K562 (cell line): Measurements from ENCODE around the gene HLA-B. TPM values are rescaled to one million over a fixed set of nuclear protein-coding genes. Genes with fewer than 3 reads are reported as not detected.

Experiments used
- CBFA2T2 ChIP-seq: fragments of 450-650 bp; conservative IDR thresholded peaks from 2 replicates; pipeline ENCODE4 v1.6.1; 2017; ENCODE audit warnings: mild to moderate bottlenecking
- CC2D1A ChIP-seq: fragments of 450-650 bp; IDR thresholded peaks from 2 replicates; pipeline ENCODE4 v1.6.1; 2017; ENCODE audit warnings: mild to moderate bottlenecking
- CREM ChIP-seq: IDR thresholded peaks from 2 replicates; pipeline ENCODE4 v1.6.1; 2014; ENCODE audit warnings: antibody characterized with exemption, low read depth
- CTCF ChIP-seq, 3 experiments: IDR thresholded peaks in 2 of 3; conservative IDR thresholded peaks in 1 of 3; 2 replicates each; pipeline ENCODE4 v1.5.1; 2011 to 2012; ENCODE audit warnings: low read length in 3 of 3, mild to moderate bottlenecking in 3 of 3, control low read depth in 2 of 3, improper control_type of control experiment in 1 of 3, inconsistent platforms in 1 of 3, low read depth in 1 of 3, mixed read lengths in 1 of 3, moderate library complexity in 1 of 3; ENCODE audit not compliant: insufficient read depth in 2 of 3
- ELK1 ChIP-seq: sonication (generic); formaldehyde crosslinking; IDR thresholded peaks from 2 replicates; pipeline ENCODE4 v1.8.1; 2022; ENCODE audit warnings: missing genetic modification reagents
- ELK3 ChIP-seq: fragments of 450-650 bp; formaldehyde crosslinking; IDR thresholded peaks from 2 replicates; pipeline ENCODE4 v1.4.0; 2020; ENCODE audit warnings: mild to moderate bottlenecking
- ERF ChIP-seq: fragments of 450-650 bp; formaldehyde crosslinking; IDR thresholded peaks from 2 replicates; pipeline ENCODE4 v1.4.0; 2020; ENCODE audit warnings: mild to moderate bottlenecking, mixed read lengths
- GABPB1 ChIP-seq: sonication (generic); formaldehyde crosslinking; IDR thresholded peaks from 2 replicates; pipeline ENCODE4 v1.8.0; 2022; ENCODE audit warnings: mild to moderate bottlenecking, missing genetic modification reagents
- HBP1 ChIP-seq: fragments of 450-650 bp; formaldehyde crosslinking; IDR thresholded peaks from 2 replicates; pipeline ENCODE4 v1.4.0; 2022; ENCODE audit warnings: missing genetic modification characterization
- KDM4B ChIP-seq, 2 experiments: fragments of 450-650 bp in 1 of 2; sonication (generic) in 1 of 2; IDR thresholded peaks; 2 replicates each; pipeline ENCODE4 v1.6.1; 2016 to 2017; ENCODE audit warnings: borderline replicate concordance in 2 of 2, antibody characterized with exemption in 1 of 2, low read depth in 1 of 2, mild to moderate bottlenecking in 1 of 2
- KLF10 ChIP-seq: fragments of 250-450 bp; sonication (Bioruptor Pico); IDR thresholded peaks from 2 replicates; pipeline ENCODE4 v1.6.1; 2021; ENCODE audit warnings: matching md5 sums
- L3MBTL2 ChIP-seq: fragments of 450-650 bp; IDR thresholded peaks from 2 replicates; pipeline ENCODE4 v1.6.1; 2016; ENCODE audit warnings: mild to moderate bottlenecking, moderate library complexity
- MEF2D ChIP-seq: conservative IDR thresholded peaks from 2 replicates; pipeline ENCODE4 v1.6.1; 2016; ENCODE audit warnings: low read depth, missing genetic modification characterization, missing compliant biosample characterization
- PKNOX1 ChIP-seq: fragments of 450-650 bp; IDR thresholded peaks from 2 replicates; pipeline ENCODE4 v1.6.1; 2016
- SETDB1 ChIP-seq: IDR thresholded peaks from one replicate; pipeline ENCODE4 v1.6.1; 2012; ENCODE audit warnings: low read length, control low read depth, inconsistent platforms
- STAG1 ChIP-seq: sonication (generic); formaldehyde crosslinking; IDR thresholded peaks from 2 replicates; pipeline ENCODE4 v1.5.0; 2020; ENCODE audit warnings: missing genetic modification reagents, borderline replicate concordance
- TBL1XR1 ChIP-seq, 2 experiments: IDR thresholded peaks; 2 replicates each; pipeline ENCODE4 v1.6.1; 2012; ENCODE audit warnings: improper control_type of control experiment in 2 of 2, low read length in 2 of 2, mild to moderate bottlenecking in 1 of 2
- TRIM28 ChIP-seq: fragments of 450-650 bp; IDR thresholded peaks from 2 replicates; pipeline ENCODE4 v1.6.1; 2017
- ZNF121 ChIP-seq: sonication (generic); formaldehyde crosslinking; conservative IDR thresholded peaks from 2 replicates; pipeline ENCODE4 v1.8.0; 2022; ENCODE audit warnings: missing genetic modification reagents
- ZNF699 ChIP-seq: fragments of 250-450 bp; sonication (Bioruptor Pico); IDR thresholded peaks from 2 replicates; pipeline ENCODE4 v1.8.0; 2021; ENCODE audit warnings: mild to moderate bottlenecking, moderate library complexity; ENCODE audit not compliant: insufficient replicate concordance
- polyA plus RNA-seq, 8 experiments: library from polyadenylated mRNA; depleted of rRNA in 4 of 8; stranded (reverse) in 5 of 8; unstranded in 3 of 8; fragments of >200 nt; fragmentation: Nextera tagmentation in 2 of 8; fragmentation: Illumina TruSeq in 1 of 8; extraction: Ambion mirVana in 2 of 8; extraction: Trizol in 1 of 8; gene quantifications; 2 replicates each; pipeline versions ENCODE4 v1.2.1 to v1.2.3, GENCODE V29; 2011 to 2014; ENCODE audit warnings: inconsistent platforms in 1 of 8, missing spikeins in 1 of 8
- total RNA-seq, 7 experiments: library from RNA; depleted of rRNA in 6 of 7; stranded (reverse); fragments of >200 nt in 6 of 7; fragmentation: Illumina TruSeq in 2 of 7; extraction: Trizol in 2 of 7; gene quantifications; 2 replicates each; pipeline versions ENCODE4 v1.2.1 to v1.2.3, GENCODE V29; 2011 to 2021; ENCODE audit warnings: low replicate concordance in 1 of 7

Gene HLA-B
- total and polyA plus RNA-seq, 9 of the 15 experiments (the other 6 are each of a cell fraction or from before 2014, with no cell fraction given), result 0.07 to 9.7 (median 0.65) TPM; not detected in 2

GRCh38 chr6:31366693-31367470 lies 9.9 kb upstream of the HLA-B start (continued):
- TF ChIP-seq ELK1, result no peak
- no peak for TF ChIP-seq TRIM28
- peak; percentile 96 to 98 (median 97) for TF ChIP-seq CTCF (IDR thresholded peaks at IDR 0.05 in 2 of 3, conservative IDR thresholded peaks at IDR 0.05 in 1 of 3; ENCODE audit: insufficient read depth in 2 of 3, low read depth in 1 of 3, low read length in 3 of 3)
- no peak for TF ChIP-seq ERF (CRISPR knock-in tag)
- peak; percentile 62; the same call in 1 of the 2 replicates for TF ChIP-seq CREM
- no peak for TF ChIP-seq L3MBTL2
- peak; percentile 84 for TF ChIP-seq PKNOX1
- peak; percentile 82 for TF ChIP-seq CC2D1A
- 0 out of 2 replicates have a peak, but pooled peaks have one; percentile 24 for TF ChIP-seq MEF2D
- no peak for TF ChIP-seq KLF10 (CRISPR knock-in tag)
- no peak for TF ChIP-seq HBP1
- no peak for TF ChIP-seq ZNF699 (CRISPR knock-in tag)
- 0 out of 4 replicates have a peak, but pooled peaks of 1 of the 2 experiments have one; percentile 31 for TF ChIP-seq KDM4B (IDR thresholded peaks at IDR 0.05; ENCODE audit: borderline replicate concordance in 2 of 2, low read depth in 1 of 2)
- no peak for TF ChIP-seq ZNF121 (CRISPR knock-in tag)
- TF ChIP-seq ELK3 (CRISPR knock-in tag), result no peak
- peak; percentile 36; the same call in 1 of the 2 replicates for TF ChIP-seq GABPB1 (CRISPR knock-in tag)
- peak; percentile 83; the same call in 1 of the 2 replicates for TF ChIP-seq STAG1 (CRISPR knock-in tag)
- TF ChIP-seq SETDB1, result no peak
- no peak for TF ChIP-seq CBFA2T2
- TF ChIP-seq TBL1XR1 (IDR thresholded peaks at IDR 0.05; ENCODE audit: low read length in 2 of 2), result 0 out of 4 replicates have a peak, but pooled peaks of 1 of the 2 experiments have one; percentile 32
